ENCODE results near the gene TMC3.

TMC3 gene

DNA sequence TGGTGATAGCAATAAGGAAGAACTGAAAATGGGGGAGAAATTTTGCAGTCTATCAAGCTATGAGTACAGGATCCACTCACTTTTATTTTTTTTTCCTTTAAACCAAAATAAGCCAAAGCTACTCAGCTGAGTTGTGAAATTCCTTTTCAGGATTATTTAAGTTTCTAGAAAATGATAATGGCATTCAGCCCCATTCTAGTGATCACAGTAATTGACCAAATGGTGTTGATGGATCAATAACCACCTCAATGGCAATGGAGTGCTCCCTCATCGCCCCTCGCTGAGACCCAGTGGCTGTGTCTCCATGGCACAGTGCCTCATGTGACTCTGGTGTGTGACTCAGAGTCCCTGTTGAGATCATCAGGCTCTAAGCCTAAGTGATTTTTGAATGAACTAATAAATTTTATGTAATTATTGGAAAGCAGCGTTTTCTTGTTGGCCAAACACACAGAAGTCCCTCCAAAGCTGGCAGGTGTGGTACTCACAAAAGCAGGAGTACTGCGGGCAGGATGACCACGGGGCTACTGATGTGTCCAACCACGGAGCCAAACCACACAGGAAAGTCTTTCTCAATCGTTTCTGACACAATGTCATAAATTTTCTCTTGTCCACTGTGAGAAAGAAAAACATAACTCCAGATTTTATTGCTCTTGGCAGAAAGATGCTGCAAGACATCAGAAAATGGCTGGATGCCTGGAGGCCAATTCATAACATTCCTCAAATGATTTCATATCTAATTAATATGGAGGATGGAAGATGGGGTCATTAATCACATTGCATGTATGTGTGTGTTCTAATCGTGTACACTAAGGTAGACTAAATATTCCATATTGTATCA lies 35.6 kb downstream of the TMC3 start:
- peak; percentile 94 for DNase-seq (ENCODE audit: low read depth)
- TF ChIP-seq, protein P1, sequence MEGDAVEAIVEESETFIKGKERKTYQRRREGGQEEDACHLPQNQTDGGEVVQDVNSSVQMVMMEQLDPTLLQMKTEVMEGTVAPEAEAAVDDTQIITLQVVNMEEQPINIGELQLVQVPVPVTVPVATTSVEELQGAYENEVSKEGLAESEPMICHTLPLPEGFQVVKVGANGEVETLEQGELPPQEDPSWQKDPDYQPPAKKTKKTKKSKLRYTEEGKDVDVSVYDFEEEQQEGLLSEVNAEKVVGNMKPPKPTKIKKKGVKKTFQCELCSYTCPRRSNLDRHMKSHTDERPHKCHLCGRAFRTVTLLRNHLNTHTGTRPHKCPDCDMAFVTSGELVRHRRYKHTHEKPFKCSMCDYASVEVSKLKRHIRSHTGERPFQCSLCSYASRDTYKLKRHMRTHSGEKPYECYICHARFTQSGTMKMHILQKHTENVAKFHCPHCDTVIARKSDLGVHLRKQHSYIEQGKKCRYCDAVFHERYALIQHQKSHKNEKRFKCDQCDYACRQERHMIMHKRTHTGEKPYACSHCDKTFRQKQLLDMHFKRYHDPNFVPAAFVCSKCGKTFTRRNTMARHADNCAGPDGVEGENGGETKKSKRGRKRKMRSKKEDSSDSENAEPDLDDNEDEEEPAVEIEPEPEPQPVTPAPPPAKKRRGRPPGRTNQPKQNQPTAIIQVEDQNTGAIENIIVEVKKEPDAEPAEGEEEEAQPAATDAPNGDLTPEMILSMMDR (conservative IDR thresholded peaks at IDR 0.05; ENCODE audit: low read length), result no peak
- no peak overlapping the region; the same call in 1 of the 2 replicates for H3K4me3 ChIP-seq (ENCODE audit: low read length)

DNA sequence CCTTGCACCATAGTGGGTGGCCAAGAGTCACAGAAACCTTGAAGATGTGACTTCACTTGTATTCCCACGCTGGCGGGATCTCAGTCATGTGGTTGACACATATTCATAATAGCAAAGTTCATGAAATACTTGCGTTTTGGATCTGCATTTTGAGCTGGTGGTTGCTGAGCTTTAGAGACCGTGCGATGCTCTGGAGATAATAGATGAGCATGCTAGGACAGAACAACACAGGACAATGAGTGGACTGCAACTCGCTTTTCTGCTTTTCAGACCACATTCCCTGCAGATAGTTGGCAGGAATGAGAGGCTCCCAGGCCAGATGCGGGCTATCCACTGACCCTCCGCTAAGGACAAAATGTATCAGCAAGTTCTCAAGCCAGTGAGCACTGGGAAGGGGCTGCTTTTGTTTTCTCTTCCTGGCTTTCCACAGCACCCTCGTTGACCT lies 36.3 kb downstream of the TMC3 start:
- DNase-seq (ENCODE audit: low read depth), result peak; percentile 65
- H3K4me3 ChIP-seq (ENCODE audit: low read length), result no peak overlapping the region; the same call in 1 of the 2 replicates
- TF ChIP-seq, protein P1 (conservative IDR thresholded peaks at IDR 0.05; ENCODE audit: low read length), result no peak

DNA sequence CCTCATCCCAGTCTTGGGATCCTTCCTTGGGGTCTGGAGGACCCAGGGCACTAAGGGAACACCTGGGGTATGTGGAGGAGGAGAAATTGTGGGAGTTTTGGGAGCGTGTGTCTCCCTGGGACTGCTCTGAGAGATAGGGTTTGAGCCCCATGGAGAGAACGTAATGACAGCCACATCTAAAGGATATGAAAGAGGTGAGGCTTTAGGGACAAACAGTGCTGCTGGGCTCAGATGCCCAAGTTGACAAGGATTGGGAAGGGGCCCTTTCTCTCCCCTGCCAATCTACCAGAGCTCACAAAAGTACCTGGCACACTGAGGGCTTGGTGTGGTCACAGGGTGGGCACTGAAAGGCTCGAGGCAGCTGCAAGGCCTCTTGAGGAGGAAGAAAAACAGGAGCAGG lies 36.8 kb downstream of the TMC3 start:
- no peak for DNase-seq (ENCODE audit: low read depth)
- H3K4me3 ChIP-seq (ENCODE audit: low read length), result no peak overlapping the region
- TF ChIP-seq, protein P1 (conservative IDR thresholded peaks at IDR 0.05; ENCODE audit: low read length), result no peak

DNA sequence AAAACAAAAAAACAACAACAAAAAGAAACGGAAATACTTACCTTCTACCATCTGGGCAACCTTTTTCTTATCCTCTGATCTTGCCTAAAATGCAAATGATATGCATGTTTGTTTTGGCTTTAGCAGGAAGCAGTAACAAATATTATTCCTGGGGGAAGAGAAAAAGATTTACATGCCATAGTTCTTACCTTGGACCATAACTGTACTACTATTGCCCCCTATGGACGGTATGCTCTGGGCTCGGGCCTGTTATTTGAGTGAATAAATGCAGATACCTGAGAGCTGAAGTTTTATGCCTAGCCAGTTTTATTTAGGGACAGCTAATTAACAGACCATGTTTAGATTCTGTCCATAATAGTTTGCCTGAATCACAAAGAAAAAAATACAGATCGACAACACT lies 37.4 kb downstream of the TMC3 start:
- DNase-seq (ENCODE audit: low read depth), result peak; percentile 30
- no peak overlapping the region for H3K4me3 ChIP-seq (ENCODE audit: low read length)
- TF ChIP-seq, protein P1 (conservative IDR thresholded peaks at IDR 0.05; ENCODE audit: low read length), result peak; percentile 47

DNA sequence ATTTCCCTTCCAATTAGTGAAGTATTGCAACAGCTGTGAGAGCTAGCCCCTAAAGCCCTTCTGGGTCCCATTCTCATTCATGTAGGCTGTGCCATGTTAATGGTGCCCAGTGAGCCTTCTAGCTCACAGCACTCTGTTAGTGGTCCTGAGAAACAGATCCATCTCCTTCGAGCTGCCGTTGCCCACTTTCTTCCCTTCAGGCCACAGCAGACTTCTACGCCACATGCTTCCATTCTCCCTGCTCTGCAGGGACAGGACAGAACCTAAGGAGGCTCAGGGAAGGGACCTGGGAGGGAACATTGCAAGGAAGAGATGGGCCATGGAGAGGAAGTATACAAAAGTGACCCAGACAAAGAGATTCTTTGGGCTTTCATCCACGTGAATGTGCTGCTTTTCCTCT lies 38.4 kb downstream of the TMC3 start:
- no peak for DNase-seq (ENCODE audit: low read depth)
- no peak overlapping the region for H3K4me3 ChIP-seq (ENCODE audit: low read length)
- TF ChIP-seq, protein P1 (conservative IDR thresholded peaks at IDR 0.05; ENCODE audit: low read length), result no peak

DNA sequence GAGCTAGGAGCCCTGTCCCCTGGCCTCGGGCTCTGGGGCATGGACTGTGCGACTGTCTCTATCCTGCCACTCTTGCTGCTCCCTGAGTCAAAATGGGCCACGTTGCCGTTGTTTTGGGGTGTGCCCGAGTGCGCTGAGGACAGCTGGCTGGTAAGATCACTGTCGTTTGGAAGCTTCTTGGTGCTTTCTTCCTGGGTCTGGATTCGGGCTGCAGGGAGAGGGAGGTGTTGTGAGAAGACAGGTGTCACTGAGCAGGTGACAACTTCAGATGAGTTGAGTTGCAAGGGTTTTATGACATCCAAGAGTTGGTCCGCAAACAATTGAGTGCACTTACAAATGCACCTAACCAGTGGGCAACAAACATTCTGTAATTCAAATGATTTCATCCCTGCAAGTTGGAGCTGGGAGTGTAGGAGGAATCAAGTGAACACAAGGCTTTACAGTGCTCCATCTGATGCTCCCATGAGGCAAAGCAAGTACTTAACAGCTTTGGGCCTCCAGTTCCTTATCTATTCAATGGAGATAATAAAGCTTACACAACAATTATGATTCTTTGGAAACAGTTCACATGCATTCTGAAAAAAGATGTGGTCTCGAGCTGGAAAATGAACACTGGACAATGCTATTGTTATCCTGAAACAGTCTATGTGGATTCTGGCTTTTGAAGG lies 39.1 kb downstream of the TMC3 start:
- no peak for DNase-seq (ENCODE audit: low read depth)
- no peak overlapping the region for H3K4me3 ChIP-seq (ENCODE audit: low read length)
- TF ChIP-seq, protein P1 (conservative IDR thresholded peaks at IDR 0.05; ENCODE audit: low read length), result no peak

Measured in AG10803 (cell line).